NCI-H2171 treated with DMSO at 0.1 percent for 48 hours (cell line): Measurements from ENCODE around the gene GSK3B.
A peak's percentile ranks its signal among the peaks of the same experiment; 100 is the strongest.
"Not testable (repeated sequence)": the region's sequence is repeated elsewhere in the genome, so short reads cannot be mapped to it uniquely, and the experiment has no call there.

Experiments
- DNase-seq: peaks from one replicate; lab custom pipeline; 2025; lab: John Stamatoyannopoulos, UW

Gene GSK3B

DNA sequence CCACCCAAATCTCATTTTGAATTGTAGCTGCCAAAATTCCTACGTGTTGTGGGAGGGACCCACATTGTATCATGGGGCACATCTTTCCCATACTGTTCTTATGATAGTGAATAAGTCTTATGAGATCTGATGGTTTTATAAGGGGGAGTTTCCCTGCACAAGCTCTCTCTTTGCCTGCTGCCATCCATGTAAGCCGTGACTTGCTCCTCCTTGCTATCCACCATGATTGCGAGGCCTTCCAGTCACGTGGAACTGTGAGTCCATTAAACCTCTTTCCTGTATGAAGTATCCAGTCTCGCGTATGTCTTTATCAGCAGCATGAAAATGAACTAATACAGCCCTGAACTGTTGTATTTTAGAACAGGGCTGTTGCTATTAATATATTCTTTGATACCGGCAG, 40.6 kb downstream of the GSK3B start:
- not testable (repeated sequence) for DNase-seq

DNA sequence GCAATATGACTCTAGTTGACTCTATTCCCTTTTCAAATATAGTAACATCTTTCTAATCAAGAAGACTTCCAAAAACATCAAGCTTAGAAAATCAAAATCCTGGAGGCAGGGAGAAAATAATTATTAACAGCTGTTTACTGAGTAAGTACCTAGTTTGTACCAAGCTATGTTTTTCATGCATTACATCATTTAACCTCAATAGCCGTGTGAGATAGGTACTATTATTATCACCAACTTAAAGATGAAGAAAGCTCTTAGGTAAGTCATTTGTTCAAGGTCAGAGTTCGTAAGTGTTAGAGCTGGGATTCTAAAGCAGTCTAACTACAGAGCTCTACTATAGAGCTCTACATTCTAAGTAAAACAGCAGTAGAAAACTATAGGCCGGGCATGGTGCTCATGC, 41.6 kb downstream of the GSK3B start:
- DNase-seq = no peak

DNA sequence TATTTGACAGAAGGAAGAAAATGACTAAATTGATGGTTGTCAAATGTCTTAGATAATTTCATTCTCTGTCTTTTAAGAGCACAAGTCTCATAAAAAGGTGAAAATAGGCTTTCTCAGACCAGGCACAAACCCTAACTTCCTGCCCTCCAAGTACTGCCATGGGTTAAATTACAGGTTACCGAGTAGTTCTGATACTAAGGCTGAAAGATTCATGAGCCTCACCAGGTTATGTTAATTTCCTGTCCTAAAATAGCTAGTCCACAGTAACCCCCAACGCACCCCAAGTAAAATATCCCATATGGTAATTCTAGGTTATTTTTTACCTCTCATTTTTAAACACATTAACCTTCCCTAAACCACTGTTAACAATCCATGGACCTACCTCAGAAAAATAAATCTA, 42.0 kb downstream of the GSK3B start:
- DNase-seq = no peak

DNA sequence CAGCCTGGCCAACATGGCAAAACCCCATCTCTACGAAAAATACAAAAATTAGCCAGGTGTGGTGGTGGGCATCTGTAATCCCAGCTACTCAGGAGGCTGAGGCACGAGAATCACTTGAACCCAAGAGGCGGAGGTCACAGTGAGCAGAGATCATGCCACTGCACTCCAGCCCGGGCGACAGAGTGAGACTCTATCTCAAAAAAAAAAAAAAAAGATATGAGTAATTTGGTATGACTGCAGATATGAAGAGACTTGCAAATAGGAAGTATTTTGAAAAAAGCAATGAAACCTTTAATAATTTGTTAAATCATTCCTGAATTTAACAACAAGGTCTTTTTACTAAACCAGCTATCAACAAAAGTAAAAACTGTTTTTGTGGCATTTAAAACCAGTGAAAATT, 42.7 kb downstream of the GSK3B start:
- not testable (repeated sequence) for DNase-seq

DNA sequence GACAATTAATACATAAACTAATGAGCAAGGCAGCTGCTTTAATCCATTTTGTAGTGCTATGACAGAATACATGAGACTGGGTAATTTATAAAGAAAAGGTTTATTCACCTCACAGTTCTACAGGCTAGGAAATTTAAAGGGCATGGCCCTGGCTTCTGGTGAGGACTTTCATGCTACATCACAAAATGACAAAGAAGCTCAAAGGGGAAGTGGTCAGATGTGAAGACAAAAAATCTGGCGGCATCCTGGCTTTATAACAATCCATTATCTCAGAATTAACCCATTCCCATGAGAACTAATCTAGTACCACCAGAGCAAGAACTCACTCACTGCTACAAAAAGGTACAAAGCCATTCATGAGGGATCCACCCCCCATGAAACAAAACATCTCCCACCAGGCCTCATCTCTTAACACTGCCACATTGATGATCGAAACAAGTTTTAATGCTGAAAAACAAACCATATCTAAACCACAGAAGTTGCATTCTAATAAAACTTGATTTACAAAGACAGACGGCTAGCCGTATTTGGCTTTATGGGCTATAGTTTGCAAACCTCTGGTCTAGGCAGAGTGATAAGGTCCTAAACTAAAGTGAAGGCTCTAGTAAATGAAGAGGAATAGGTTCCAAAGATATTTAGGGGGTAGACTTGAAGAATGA, 44.2 kb downstream of the GSK3B start:
- no peak for DNase-seq

DNA sequence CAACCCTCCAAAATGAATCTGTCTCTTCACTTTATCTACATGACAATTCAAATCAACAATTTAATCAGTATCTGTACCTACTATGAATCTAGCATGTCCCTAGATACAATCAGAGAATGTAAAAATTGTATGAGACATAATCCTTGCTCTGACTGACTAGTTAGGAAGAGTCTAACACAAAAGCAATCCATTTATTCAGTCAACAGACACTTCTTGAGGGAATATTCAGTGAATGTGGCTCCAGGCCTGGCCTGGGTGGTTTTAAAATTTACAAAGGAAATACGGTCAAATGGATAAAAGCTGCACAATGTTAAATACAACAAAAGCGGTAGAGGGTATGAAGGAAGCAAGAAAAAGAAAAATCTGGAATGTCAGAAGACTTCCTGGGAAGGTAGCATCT, 45.2 kb downstream of the GSK3B start:
- no peak for DNase-seq

DNA sequence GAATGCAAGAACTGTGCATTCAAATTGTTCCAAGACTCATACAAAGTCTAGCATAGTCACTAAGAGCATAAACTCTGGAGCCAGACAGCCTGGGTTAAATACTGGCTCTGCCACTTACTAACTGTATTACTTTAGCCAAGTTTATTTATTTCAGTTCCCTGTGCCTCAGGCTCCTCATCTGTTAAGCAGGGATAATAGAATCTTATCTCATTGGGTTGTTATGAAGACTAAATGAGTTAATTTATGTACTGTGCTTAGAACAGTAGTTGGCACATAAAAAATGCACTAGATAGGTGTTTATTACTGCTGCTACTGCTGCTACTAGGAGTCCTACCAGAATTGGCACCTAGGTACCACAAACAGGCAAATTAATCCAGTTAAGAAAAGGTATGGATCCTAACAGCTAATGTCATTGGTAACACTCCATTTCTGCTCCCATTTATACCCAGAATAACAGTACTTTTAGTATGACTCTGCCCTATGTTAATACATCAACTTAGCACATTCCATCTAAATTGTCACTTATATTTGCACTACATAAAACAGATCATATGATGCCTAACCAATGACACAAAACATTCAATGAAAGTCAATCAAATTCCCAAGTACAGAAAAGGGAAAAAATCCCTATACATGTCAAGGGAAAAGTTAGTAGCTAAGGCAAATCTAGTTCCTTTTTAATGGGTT, 45.7 kb downstream of the GSK3B start:
- no peak for DNase-seq

DNA sequence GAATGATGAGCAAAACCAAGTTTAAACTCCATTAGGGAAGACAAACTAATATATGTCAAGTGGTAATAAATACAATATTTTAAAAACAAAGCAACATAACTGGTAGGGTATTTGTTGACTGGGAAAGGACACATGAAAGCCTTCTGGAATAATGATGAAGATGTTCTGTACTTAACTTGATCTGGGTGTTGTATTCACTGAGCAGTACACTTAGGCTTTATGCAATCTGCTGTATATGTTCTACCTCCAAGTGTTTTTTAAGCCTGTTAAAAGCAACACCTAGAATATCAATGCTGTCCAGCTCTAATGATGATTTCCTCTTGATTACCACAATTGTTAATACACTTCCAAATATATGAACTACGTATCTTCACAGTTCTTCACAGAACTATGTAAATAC, 46.6 kb downstream of the GSK3B start:
- DNase-seq = no peak

DNA sequence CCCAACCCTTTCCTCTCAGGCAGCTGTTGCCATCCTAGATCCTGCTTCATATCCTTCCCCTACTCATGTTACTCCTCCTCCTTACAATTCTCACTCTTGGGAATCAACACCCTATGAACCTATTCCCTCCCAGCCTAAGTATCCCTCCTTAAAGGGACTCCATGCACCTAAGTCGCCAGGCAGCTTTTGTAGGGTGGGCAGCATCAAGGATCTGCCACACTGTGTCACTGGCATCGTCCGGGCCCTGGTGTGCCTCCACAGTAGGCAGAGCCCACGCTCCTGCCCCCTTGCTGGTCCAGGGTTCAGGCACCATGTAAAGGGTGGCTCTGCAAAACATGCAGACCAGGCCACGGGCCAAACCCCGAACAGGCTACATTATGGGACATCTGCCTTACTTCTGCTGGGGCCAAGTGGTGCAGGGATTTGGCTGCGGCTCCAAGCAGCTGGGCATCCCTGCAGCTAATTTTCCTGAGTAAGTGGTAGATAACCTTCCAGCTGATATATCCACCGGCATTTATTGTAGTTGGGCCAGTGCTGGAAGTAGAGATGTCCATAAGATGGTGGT, 53.4 kb downstream of the GSK3B start:
- DNase-seq = no peak

DNA sequence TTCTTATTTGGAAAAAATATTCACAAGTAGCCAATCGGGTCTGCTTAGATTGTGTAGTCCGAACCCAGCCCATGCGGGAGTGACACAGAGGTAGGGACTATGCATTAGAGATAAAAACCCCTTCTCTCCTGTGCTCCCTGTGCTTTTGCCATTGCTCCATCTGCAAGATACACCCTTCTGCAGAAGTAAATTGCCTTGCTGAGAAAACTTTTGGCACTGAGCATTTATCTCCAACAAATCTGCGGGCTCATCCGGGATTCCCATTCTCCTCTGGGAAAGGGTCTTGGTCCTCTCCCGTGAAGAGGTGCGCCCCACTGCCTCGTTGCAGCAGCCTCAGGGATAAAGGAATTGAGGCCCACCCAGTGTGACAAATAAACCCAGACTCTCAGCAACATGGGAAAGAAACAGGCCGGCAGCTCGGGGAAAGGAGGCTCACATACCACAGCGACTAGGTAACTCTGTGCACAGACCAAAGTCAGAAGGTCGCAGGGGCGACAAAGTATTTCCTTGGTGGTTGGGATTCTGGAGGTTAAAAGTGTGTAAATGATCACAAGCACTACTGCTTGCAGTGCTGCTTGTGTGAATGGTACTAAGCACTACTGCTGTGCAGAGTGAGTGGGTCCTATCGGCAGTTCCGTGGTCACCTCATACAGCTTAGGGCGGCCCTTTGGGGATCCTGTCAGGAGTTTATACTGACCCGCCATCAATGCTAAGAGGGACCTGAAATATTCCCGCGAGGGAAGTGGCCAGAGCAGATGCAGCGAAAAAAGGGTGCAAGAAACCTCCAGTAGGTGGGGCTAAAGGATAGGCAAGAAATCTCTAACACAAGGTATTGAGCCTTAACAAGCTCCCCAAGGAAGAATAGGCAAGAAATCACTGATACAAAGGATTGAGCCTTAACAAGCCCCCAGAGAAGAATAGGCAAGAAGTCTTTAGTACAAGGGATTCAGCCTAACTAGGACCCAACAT, 54.3 kb downstream of the GSK3B start:
- DNase-seq = peak; percentile 8

DNA sequence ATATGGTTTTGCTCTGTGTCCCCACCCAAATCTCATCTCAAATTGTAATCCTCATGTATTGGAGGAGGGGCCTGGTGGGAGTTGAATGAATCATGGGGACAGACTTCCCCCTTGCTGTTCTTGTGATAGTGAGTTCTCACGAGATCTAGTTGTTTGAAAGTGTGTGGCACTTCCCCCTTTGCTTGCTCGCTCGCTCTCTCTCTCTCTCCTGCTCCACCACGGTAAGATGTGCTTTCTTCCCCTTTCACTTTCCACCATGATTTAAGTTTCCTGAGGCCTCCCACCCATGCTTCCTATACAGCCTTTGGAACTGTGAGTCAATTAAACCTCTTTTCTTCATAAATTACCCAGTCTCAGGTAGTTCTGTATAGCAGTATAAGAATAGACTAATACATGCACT, 60.7 kb downstream of the GSK3B start:
- no peak for DNase-seq

DNA sequence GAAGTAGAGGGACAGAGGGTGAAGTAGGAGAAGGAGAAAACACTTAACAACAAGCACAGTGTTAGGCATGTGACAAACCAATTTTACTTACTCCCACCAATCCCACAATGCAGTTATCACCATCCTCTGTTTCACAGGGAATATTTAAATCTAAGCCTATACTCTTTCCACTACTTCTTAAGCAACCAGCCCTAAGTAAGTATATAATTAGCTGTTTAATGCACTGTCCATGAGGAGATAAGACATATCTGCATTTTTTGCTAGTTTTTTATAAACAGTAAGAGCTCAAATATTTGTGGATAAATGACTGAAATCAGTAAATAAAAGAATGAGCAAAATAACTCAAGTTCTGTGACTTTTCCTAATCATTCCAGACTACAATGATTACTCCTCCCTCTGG, 62.7 kb downstream of the GSK3B start:
- DNase-seq = no peak

DNA sequence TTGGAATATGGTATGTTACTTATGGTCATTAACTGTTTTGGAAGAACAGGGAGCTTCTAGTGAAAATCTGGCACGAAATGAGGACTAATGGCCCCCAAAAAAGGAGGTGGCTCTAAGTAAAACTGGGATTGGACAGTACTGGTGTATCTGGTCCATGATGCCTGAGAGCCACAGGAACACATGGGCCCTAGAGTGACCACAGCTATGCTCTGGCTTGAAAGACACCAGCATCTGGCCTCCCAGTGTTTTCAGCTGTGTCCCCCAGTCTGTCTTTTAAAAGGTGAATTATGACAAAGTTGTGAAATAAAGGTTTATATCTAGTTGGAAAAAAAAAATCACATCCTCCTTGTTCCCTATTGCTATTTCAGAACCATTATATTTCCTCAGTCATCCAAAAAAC, 64.5 kb downstream of the GSK3B start:
- DNase-seq = no peak

DNA sequence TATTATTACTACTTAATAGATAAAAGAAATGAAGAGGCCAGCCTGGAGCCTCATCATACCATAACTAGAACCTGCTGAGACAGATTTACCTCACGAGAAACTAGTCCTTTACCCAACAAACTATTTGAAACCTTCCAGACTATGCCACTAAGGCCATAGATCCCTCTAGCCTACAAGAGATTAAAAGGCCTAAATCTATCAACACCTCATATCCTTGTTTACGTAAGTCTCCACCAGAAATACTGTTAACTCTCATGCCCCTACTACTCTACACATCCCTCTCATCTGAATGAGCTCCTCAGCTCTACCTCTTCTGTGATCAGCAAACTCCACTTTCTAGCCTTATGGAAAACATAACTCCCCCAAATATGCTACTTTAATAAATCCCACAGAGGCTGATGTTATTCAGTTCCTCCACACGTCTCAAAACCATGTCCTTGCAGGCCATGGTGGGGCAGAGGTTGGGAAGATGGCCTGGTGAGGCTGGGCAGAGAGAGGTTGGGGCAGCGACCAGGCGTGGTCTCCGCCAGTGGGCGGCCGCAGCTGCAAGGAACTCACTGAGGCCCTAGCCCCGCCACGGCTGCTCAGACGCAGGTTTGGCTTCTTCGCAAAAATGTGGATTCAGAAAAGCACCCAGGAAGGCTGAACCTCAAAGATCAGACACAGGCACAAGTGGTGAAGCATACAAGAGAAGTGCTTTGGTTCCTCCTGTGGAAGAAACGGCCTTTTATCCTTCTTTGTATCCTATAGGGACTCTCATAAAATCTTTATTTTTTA, 65.8 kb downstream of the GSK3B start:
- DNase-seq = no peak

DNA sequence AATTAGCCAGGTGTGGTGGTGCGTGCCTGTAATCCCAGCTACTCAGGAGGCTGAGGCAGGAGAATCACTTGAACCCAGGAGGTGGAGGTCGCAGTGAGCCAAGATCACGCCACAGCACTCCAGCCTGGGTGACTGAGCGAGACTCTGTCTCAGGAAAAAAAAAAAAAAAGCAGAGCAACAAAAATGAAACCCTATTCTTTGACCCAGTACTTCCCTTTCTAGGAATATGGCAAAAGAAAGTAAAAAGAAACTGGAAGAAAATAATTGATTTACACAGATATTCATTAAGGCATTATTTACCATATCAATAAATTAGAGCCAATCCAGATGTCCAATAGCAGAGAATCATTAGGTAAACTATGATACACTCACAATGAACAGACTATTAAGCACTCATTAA, 67.0 kb downstream of the GSK3B start:
- no peak for DNase-seq

DNA sequence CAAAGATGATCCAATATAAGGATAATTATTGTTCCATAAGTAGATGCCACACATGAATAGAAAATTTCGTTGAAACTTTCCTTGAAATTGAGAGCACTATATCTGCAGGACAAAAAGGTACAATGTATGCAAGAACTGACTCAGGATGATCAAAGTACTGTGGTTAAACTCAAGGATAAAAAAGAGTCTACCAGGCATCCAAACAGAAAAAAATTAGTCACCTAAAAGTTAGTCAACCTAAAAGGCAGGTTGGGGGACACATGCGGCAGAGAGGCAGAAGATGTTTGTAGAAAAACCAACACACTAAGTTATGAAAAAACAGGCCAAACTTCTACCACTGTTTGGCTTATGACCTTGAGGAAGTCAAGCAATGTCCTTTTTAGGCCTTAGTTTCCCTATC, 68.7 kb downstream of the GSK3B start:
- no peak for DNase-seq

DNA sequence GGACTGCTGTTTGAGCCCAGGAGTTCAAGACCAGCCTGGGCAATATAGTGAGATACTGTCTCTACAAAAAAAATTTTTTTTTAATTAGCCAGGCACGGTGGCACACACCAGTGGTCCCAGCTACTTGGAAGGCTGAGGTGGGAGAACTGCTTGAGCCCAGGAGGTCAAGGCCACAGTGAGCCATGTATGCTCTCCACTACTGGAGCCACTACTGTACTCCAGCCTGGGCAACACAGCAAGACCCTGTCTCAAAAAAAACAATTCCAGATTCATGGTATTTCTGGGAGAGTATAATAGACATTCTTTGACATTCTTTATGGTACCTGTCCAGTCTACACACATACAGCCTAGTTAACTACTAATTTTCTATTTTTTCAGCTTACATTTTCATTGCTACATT, 70.1 kb downstream of the GSK3B start:
- no peak for DNase-seq

DNA sequence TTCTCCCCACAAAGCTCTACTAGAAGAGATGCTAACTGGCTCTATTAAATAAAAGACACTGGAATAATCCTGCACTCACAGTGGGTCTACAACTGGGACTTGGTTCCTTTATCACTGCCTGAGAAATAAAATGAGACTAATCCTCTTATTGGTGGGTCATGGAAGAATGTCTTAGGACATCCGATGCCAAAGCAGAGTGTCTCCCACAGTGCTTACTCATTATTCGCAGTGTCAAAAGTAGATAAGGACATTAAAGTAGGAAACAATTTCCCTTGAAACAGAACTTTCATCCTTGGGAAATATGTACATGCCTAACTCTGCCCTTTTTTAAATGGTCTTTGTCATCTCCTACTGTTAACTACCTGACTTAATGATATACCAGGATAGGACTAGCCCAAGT, 71.5 kb downstream of the GSK3B start:
- DNase-seq = no peak

DNA sequence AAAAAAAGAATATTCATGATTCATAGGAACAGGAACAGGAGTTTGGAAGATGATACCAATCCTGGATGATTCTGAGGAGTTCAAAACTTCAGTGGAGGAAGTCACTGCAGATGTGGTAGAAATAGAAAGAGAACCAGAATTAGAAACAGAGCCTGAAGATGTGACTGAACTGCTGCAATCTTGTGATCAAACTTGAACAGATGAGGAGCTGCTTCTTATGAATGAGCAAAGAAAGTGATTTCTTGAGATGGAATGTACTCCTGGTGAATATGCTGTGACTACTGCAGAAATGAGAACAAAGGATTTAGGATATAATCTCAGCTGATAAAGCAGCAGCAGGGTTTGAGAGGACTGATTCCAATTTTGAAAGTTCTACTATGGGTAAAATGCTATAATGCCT, 72.7 kb downstream of the GSK3B start:
- DNase-seq = no peak

DNA sequence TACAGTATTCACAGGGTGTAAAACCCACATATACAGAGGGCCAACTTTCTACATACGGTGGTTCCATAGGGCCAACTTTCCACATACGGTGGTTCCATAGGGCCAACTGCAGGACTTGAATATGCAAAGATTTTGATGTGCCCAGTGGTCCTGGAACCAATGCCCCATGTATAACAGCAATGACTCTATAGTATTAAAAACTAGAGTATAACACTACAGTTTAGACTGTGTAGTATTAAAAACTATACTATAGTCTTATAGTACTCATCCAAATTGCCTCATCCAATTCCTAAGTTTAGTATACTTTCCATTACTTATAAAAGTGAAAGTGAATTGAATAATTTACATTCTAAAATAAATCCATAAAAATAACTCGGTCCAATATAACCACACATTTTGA, 75.9 kb downstream of the GSK3B start:
- no peak for DNase-seq

DNA sequence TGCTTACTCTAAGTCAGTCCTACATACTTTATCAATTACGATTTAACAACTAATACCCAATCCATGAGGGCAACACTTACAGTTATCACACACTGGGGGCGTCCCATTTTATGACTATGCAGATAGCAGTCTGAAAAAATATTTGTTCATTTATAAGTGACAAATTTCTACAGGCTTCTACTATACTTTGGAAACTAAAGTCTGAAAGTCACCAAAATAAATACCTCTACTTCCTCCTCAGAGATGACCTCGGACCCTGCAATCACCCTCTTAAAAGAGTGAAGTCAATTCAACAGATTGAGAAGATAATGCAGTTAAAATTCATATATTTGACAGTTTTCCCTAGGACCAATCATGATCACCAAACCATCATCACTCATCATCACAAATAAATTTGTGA, 76.6 kb downstream of the GSK3B start:
- no peak for DNase-seq

DNA sequence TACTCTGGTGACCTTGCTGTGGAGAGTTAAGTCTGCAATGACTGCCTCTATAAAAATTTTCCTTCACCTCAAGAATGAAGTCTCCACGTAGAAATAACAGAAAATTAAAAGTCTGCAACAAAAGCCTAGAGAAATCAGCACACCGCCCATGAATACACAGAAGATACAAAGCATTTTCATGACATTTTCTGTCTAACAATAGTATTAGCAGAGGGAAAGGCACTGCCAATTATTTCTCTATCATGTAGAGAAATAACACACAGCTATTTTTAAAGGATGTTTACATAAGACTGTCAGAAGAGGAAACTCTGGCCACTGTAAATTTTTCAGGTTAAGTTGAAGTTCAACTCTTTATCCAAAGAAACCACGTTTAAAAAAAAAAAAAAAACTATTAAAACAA, 80.8 kb downstream of the GSK3B start:
- no peak for DNase-seq
